ENCODE data around the gene CCDC85C.

The CCDC85C gene

GRCh38 chr14:99535908-99536778 is 67.9 kb downstream of the CCDC85C start:
- DNase-seq = no peak

- no peak for DNase-seq
Observed at GRCh38 chr14:99535448-99535847, 68.6 kb downstream of the CCDC85C start.

GRCh38 chr14:99534863-99535262 is 69.1 kb downstream of the CCDC85C start:
- no peak for DNase-seq

- DNase-seq = no peak
Observed at GRCh38 chr14:99534333-99534732, 69.7 kb downstream of the CCDC85C start.

DNA sequence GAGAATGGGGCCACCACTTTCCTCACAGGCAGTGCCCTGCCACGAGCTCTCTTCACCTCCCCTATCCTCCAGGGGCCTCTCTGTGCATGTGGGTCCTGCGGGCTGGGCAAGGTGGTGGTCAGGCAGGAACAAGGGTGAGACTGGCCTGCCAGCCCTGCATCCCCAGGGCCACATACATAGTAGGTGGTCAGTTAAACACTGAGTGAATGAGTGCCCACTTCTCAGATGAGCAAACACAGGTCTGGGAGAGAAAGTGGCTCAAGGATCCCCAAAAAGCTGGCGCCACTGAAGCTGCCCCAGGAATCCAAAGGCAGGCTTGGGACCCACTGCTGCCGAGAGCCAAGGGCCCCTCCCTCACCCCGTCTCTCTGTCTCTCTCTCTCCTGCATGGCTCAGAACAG is 71.7 kb downstream of the CCDC85C start:
- no peak for DNase-seq

DNA sequence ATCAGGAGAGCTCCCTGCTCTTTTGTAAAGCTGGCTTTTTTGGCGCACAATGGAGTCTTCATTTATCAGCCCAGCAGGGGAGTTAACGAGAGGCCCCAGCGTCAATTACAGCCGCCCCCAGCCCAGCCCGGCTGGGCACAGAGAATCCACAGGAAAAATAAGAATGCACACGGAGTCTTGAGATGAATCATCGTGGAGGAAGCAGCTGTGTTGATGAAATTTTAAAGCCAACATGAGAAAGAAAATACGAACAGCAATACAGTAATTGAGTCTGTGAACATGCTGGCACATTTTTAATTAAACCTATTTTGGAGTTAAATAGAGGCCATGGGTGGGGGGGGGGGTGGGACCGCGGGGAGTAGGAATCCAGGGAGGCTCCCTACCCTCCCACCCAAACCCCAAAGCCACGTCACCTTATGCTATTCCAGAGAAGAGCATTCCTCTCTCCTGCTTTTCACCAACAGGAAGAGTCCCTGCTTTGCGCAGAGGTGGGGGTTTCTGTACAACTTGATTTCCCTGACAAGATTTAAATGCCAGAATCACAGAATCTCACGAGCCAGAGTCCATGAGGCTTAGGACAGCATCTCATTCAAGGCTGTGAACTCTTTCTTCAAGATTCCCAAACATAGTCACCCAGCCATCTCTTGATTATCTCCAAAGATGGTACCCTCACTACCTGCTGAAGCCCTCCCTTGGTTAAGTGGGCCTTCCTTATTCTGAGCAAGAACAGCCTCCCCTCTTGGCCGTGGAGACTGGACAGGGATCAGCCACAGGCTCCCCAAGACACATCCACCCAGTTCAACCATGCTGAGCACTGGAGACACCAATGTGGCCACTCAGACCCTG is 72.5 kb downstream of the CCDC85C start:
- no peak for DNase-seq

DNA sequence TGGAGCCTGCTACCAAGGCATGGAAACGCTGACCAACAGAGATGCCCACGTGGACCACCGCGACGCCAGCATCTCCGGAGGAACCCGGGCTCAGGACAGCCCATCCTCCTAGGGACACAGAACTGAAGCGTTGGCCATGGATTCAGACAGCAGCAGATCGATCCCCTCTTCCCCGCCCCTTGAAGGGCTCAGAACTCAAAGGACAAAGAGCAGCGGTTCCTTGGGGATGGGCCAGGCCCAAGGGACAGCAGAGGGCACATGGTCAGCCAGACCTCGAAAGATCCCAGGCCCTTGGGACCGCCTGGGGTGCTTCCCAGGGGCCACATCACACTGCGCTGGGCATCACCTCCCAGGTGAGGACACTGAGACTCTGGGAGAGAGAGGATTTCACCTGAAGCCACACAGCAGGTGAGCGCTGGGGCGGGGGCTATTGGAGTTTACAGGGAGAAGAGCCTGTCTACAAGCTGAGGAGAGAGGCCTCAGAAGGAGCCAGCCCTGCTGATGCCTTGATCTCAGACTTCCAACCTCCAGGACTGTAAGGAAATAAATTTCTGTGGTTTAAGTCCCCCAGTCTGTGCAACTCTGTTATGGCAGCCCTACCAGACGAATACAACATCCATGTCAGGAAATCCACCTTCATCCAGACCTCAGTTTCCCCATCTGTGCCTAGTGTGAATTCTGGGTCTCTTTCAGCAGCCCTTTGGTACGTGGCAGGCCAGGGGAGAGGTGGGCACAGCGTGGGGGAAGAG is 73.4 kb downstream of the CCDC85C start:
- no peak for DNase-seq

DNA sequence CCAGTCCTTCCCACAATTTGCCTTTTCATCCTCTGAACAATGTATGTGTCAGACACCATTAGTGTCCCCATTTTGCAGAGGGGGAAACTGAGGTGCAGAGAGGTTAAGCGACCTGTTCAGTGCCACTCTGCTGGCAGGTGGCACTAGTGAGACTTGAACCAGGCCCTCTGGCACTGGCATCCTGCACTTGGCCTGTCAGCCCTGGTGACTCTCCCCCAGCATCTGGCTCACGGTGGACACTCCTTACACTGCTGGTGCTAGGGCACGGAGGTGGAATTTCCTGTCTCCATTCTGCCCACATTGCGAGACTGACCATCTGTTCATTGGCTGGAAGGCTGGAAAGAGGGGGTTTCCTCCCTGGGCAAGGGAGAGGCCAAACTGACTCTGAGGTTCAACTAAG is 74.1 kb downstream of the CCDC85C start:
- no peak for DNase-seq

DNA sequence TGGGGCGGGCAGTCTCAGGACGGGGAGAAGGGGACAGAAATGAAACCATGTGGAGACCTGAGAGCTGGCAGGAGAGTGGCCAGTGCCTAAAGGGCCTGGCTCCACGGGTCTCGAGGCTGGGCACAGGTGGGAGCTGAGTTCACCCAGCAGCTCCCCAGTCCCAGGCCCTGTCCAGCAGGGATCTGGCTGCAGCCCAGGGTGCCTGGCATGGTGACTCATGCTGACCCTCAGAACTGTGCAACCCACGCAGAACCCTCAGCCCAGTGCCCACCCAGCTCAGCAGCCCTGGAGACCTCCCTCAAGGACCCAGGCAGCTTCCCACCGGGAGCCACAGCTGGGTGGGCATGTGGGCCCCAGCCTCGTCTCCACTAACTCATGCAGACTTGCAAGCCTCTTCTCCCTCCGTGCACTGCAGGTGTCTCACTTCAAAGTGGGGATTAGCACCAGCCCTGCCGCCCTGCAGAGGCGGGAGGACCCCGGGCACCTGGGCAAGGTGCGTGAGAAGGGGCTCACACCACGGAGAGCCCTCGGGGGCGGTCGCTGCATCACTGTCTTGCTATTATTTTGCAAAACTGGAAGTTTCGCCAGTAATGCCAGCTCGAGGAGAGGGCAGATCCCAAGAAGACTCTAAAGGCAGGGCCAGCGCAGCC is 76.5 kb downstream of the CCDC85C start:
- no peak for DNase-seq

DNA sequence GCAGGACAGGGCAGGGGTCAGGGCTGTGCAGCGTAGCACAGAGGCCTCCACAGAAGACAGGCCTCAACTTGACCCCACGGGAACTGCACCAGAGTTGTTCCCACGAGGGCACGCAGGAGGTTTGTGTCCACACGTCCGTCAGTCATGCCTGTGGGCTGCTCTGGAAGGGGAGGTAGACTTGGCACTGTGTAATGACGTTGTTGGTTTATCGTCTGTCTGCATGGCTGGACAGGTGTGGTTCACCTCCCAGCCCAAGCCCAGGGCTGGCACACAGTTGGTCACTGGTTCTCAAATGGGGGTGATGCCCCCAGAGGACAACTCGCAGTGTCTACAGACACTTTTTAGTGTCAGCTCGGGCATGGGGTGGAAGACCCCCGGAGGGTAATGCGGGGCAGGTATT is 77.0 kb downstream of the CCDC85C start:
- DNase-seq = no peak

- DNase-seq = no peak
Observed at GRCh38 chr14:99525699-99526080, 78.3 kb downstream of the CCDC85C start.

DNA sequence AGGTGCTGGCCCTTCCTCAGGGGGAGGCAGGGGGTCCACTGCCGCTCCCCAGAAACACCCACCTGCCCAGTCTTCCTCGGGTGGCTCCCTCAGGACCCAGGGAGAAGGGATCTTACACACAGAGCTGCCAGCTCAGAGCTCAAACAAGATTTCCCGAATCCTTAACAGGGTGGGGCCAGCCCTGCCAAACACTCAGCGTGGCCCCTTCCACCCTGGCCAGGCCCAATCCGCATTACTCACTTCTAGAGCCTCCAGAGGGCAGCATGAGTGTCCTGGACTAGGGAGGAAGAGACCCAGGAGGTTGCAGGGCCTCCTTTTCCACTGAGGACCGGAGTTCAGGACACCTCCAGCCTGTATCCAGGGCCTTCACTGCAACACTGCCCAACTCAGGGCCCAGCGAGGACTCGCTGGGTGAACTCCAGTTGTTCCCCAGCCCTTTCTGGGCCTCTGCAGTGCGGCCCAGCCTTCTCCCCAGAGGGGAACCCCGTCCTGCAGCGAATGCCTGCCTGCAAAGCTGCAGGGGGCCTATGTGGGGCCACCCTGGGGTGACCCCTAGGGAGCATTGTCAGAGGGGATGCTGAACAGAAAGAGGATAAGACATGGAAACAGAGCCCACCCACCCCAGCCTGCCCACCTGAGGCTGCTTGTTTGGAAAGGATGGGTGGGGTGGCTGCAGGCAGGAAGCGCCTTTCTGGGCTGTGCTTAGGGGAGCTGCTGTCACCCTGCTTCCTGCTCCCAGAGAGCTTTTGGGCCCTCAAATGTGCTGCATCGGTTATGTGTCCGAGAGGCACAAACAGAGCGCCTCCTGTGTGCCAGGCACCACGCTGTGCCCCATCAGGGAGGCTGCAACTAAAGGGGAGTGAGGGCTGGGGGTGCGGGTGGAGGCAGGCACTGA is 79.0 kb downstream of the CCDC85C start:
- no peak for DNase-seq

GRCh38 chr14:99524091-99524661 is 79.8 kb downstream of the CCDC85C start:
- DNase-seq = no peak

- DNase-seq = no peak
Observed at GRCh38 chr14:99523704-99524055, 80.3 kb downstream of the CCDC85C start.

DNA sequence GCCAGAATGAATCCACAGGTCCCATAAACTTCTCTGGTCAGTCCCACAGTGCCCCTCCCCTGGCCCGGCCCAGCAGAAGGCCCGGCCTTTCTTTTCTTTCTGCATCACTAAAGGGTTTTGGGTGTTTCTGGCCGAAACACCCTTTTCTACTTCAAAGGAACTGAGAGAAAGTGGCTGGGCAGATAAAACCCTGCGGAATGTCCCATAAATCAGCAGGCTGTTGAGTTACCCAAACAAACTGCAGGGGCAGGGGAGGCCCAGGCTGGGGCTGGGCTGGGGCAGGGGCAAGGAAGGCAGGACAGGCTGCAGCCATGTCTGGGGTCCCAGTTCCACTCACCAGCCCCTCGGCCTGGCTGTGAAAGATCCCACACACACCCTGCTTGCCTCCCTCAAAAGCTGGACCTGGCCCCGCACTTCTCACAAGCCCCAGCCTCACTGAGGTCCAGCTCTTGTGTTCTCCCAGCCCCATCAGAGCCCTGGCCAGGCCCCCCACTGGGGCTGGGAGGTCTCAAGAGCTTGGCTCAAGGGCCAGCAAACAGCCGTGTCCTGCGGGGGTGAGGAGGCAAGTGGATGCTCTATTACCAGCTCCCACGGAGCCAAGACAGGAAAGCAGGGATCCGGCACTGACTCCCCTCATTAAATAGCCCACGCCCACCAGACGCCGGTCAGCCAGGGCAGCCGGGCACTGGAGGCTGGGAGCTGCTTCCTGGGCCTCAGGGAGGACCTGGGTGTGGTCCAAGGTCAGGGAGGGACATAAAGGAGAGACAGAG is 80.9 kb downstream of the CCDC85C start:
- DNase-seq = no peak

DNA sequence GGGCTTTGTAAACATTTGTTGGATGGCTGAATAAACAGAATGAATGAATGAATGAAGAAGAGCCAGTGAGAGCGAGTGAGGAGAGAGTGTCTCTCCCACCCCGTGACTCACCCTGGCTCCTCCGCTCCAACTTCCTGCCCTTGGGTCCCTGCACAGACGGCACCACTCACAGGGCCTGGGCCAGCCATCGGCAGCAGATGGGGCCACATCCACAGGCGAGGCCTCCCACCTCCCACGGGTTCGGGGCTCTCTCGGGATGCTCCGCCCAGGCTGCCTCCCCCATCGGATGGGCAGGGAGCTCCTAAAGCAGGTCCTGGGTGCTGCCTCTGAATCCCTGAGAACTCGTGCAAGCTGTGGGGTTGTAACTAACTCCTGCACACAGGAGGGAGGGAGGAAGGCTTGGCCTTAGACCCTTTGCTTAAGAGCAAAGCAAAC is 81.5 kb downstream of the CCDC85C start:
- peak; percentile 36 for DNase-seq

GRCh38 chr14:99522025-99522401 is 82.0 kb downstream of the CCDC85C start:
- DNase-seq = no peak

DNA sequence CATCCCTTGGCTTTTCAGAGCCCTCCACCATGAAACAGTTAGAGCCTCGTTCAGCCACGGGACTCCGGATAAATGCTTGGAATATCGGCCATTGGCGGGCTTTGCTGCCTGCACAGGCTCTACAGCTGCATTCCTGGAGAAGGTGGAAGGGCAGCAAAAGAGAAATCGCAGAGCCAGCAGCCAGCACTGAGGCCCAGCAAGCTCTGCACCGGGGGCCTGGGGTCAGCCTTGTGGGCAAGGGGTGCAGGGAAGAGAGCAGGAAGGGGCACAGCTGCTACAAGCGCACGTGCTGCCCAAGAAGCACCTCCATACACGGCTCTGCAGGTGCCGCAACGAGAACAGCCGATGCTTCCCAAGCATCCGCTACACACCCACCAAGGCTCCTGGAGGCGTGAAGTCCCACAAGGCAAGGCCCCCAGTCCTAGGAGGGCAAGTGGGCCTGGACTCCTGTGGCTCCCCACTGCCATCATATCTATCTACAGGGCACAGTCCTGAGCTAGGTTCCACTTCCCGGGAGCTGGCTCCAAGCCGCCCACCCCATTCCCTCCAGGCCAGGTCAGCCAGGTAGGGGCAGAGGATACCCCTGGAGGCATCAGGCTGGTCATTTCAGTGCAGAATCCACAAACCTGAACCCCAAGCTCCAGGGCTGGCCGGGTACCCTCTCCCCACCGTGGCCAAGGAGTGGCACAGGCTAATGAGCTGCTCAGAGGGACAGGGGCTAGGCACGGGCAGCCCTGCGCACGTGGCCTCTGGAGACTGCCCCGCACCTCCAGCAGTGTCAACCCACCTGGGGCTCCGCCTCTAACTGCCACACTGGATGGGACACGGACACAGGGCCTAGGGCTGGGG is 82.6 kb downstream of the CCDC85C start:
- DNase-seq = no peak

GRCh38 chr14:99520571-99521081 is 83.4 kb downstream of the CCDC85C start:
- no peak for DNase-seq
